Duodenal mucosa (tissue), 2 donors: ENCODE measurements around the gene GALNTL6.
"Not testable (repeated sequence)": the region's sequence is repeated elsewhere in the genome, so short reads cannot be mapped to it uniquely, and the experiment has no call there.

ENCODE experiments used
- H3K27ac ChIP-seq: one replicate; pipeline ENCODE4 v1.7.0; 2013; ENCODE audit warnings: low read depth, low read length
- H3K27me3 ChIP-seq, 2 donors: one replicate each; pipeline ENCODE4 v1.7.0; 2013; ENCODE audit warnings: low read length in 2 of 2, control low read depth in 1 of 2; ENCODE audit not compliant: insufficient read depth in 2 of 2, control insufficient read depth in 1 of 2
- H3K36me3 ChIP-seq, 2 donors: one replicate each; pipeline ENCODE4 v1.7.0; 2013; ENCODE audit warnings: low read length in 2 of 2, control low read depth in 1 of 2; ENCODE audit not compliant: insufficient read depth in 2 of 2, control insufficient read depth in 1 of 2
- H3K4me1 ChIP-seq, 2 donors: one replicate each; pipeline ENCODE4 v1.7.0; 2013; ENCODE audit warnings: low read length in 2 of 2, control low read depth in 1 of 2; ENCODE audit not compliant: insufficient read depth in 2 of 2, control insufficient read depth in 1 of 2
- H3K4me3 ChIP-seq, 2 donors: one replicate each; pipeline ENCODE4 v1.7.0; 2013; ENCODE audit warnings: low read length in 2 of 2, low read depth in 1 of 2
- H3K9ac ChIP-seq, 2 donors: one replicate each; pipeline ENCODE4 v1.7.0; 2013; ENCODE audit warnings: low read length in 2 of 2, low read depth in 1 of 2
- H3K9me3 ChIP-seq, 2 donors: one replicate each; pipeline ENCODE4 v1.7.0; 2013; ENCODE audit warnings: low read length in 2 of 2, control low read depth in 1 of 2; ENCODE audit not compliant: control insufficient read depth in 1 of 2

Gene GALNTL6

GRCh38 chr4:172716291-172716690, 903.1 kb downstream of the GALNTL6 start:
- H3K9ac ChIP-seq: no peak overlapping the region
- H3K4me3 ChIP-seq: no peak overlapping the region
- no peaks in the 10 kb centered on the region for H3K36me3 ChIP-seq
- H3K9me3 ChIP-seq: no peaks in the 10 kb centered on the region
- no peaks in the 10 kb centered on the region for H3K4me1 ChIP-seq
- no peak overlapping the region for H3K27ac ChIP-seq
- no peaks in the 10 kb centered on the region for H3K27me3 ChIP-seq

- Histone ChIP-seq H3K27me3 (no peaks in the 10 kb centered on the region), H3K4me1 (peaks cover 0 to 13% of the 10 kb centered on the region in 2 donors), H3K4me3 (no peak overlapping the region), H3K36me3 (no peaks in the 10 kb centered on the region), H3K27ac (no peak overlapping the region), H3K9ac (no peak overlapping the region), H3K9me3 (no peaks in the 10 kb centered on the region)
These were observed 908.5 kb downstream of the GALNTL6 start for GRCh38 chr4:172721659-172722058.

GRCh38 chr4:172725581-172725980, 912.4 kb downstream of the GALNTL6 start:
- H3K9me3 ChIP-seq: no peaks in the 10 kb centered on the region
- peaks cover 0 to 21% of the 10 kb centered on the region in 2 donors for H3K4me1 ChIP-seq
- peak overlapping the region in 1 of 2 donors; percentile 42 for H3K4me3 ChIP-seq
- no peaks in the 10 kb centered on the region for H3K36me3 ChIP-seq
- no peaks in the 10 kb centered on the region for H3K27me3 ChIP-seq
- no peak overlapping the region for H3K9ac ChIP-seq
- H3K27ac ChIP-seq: peak overlapping the region; percentile 70

- H3K9ac ChIP-seq: no peak overlapping the region
- peak overlapping the region in 1 of 2 donors; percentile 42 for H3K4me3 ChIP-seq
- H3K4me1 ChIP-seq: peaks cover 0 to 21% of the 10 kb centered on the region in 2 donors
- no peaks in the 10 kb centered on the region for H3K36me3 ChIP-seq
- H3K9me3 ChIP-seq: no peaks in the 10 kb centered on the region
- H3K27me3 ChIP-seq: no peaks in the 10 kb centered on the region
- H3K27ac ChIP-seq: peak overlapping the region; percentile 70
These were observed 912.8 kb downstream of the GALNTL6 start for GRCh38 chr4:172726001-172726423.

GRCh38 chr4:172727631-172728030, 914.4 kb downstream of the GALNTL6 start:
- H3K4me1 ChIP-seq: peaks cover 0 to 21% of the 10 kb centered on the region in 2 donors
- no peak overlapping the region for H3K9ac ChIP-seq
- H3K27me3 ChIP-seq: no peaks in the 10 kb centered on the region
- H3K27ac ChIP-seq: no peak overlapping the region
- no peak overlapping the region for H3K4me3 ChIP-seq
- H3K36me3 ChIP-seq: no peaks in the 10 kb centered on the region
- no peaks in the 10 kb centered on the region for H3K9me3 ChIP-seq

- H3K27me3 ChIP-seq, H3K9ac ChIP-seq, H3K4me1 ChIP-seq, H3K4me3 ChIP-seq, H3K27ac ChIP-seq, H3K36me3 ChIP-seq: not testable (repeated sequence)
- H3K9me3 ChIP-seq: peaks cover 3 to 42% of the 10 kb centered on the region in 2 donors
These were observed 920.4 kb downstream of the GALNTL6 start for GRCh38 chr4:172733645-172734044.

- Histone ChIP-seq H3K4me3 (no peak overlapping the region), H3K27ac (no peak overlapping the region), H3K9ac (no peak overlapping the region), H3K9me3 (peaks cover 3 to 42% of the 10 kb centered on the region in 2 donors), H3K4me1 (no peaks in the 10 kb centered on the region), H3K27me3 (no peaks in the 10 kb centered on the region), H3K36me3 (no peaks in the 10 kb centered on the region)
These were observed 921.4 kb downstream of the GALNTL6 start for GRCh38 chr4:172734555-172734954.

- no peak overlapping the region for H3K9ac ChIP-seq
- no peak overlapping the region for H3K27ac ChIP-seq
- H3K4me3 ChIP-seq: no peak overlapping the region
- no peaks in the 10 kb centered on the region for H3K36me3 ChIP-seq
- H3K27me3 ChIP-seq: no peaks in the 10 kb centered on the region
- H3K9me3 ChIP-seq: peaks cover 3 to 46% of the 10 kb centered on the region in 2 donors
- H3K4me1 ChIP-seq: no peaks in the 10 kb centered on the region
These were observed 922.8 kb downstream of the GALNTL6 start for GRCh38 chr4:172736046-172736445.

GRCh38 chr4:172740434-172740833, 927.2 kb downstream of the GALNTL6 start:
- Histone ChIP-seq H3K4me1 (no peaks in the 10 kb centered on the region), H3K9me3 (peaks cover 0 to 20% of the 10 kb centered on the region in 2 donors), H3K27ac (no peak overlapping the region), H3K27me3 (no peaks in the 10 kb centered on the region), H3K9ac (no peak overlapping the region), H3K4me3 (no peak overlapping the region), H3K36me3 (no peaks in the 10 kb centered on the region)

GRCh38 chr4:172750910-172751309, 937.7 kb downstream of the GALNTL6 start:
- H3K27ac ChIP-seq: no peak overlapping the region
- no peaks in the 10 kb centered on the region for H3K4me1 ChIP-seq
- H3K4me3 ChIP-seq: no peak overlapping the region
- no peak overlapping the region for H3K9ac ChIP-seq
- no peaks in the 10 kb centered on the region for H3K9me3 ChIP-seq
- no peaks in the 10 kb centered on the region for H3K36me3 ChIP-seq
- no peaks in the 10 kb centered on the region for H3K27me3 ChIP-seq

GRCh38 chr4:172751550-172751949, 938.3 kb downstream of the GALNTL6 start:
- Histone ChIP-seq H3K27ac (no peak overlapping the region), H3K9ac (no peak overlapping the region), H3K4me3 (no peak overlapping the region), H3K4me1 (no peaks in the 10 kb centered on the region), H3K27me3 (no peaks in the 10 kb centered on the region), H3K36me3 (no peaks in the 10 kb centered on the region), H3K9me3 (no peaks in the 10 kb centered on the region)
